HG03095 (cell line): ENCODE data around the gene XYLT1.

Source experiments
- ATAC-seq: cut with Tn5 transposase; IDR thresholded peaks from one replicate; pipeline ENCODE4 v1.9.1; 2021; ENCODE audit warnings: moderate library complexity; ENCODE audit not compliant: unreplicated experiment

The XYLT1 gene

DNA sequence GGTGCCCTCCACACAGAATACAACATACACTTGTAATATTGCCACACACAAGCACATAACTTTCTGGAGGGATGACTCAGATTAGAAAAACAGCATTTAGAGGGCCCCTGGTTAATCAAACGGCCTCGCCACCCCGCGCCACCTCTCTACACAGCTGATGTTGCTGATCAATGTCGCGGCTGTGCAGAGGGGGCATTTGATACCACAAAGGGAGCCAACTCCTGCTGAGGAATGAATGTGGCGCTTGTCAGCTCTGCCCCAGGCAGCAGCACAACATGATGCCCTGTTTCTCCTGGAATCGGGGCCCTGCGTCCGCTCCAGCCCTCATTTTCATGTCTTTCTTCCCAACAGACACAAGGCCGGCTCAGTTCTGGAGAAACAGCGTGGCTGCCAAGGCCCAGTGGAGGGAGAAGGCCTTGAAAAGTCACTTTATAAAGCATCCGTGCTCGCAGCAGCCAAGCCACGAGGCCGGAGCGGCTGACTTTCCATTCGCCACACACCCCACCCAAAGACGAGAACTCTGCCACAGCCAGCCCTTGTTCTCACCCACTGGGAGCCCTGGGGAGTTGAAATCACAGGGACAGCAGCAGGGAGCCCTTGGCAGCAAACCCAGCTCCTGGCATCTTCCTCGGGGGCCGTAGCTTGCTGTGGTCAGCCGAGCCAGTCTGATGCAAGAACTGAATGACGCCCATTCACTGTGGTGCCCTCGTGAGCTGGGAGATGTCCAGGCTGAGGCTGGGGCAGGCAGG is 65.6 kb downstream of the XYLT1 start:
- no peak for ATAC-seq

DNA sequence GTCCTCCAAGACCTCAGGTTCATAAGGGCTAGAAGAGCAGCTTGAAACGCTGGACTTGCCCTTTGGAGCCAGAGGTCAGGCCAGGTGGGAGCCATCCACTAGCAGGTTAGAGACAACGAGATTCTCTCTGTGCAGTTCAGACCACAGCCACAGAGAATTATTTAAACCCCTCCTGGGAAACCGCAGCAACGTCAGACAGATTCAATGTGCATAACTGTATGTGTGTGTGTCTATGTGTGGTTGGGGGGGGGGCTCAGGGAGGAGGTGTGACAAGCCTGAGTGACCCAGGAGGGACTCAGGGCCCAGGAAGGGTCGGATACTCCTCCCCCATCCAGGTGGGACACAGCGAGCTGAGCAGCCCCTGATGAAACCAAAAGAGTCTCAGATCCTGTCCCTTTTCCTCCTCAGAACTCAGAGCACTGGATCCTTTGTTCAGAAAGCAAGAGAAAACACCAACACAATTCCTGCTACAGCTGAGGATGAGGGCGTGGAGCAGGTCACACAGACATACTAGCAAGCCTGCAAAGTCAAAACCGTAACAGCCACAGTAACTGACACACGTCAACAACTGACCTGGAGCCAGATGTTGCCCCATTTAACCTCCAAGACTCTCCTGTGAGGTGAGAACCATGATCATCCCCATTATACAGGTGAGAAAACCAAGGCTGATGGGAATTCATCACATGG is 66.8 kb downstream of the XYLT1 start:
- ATAC-seq = no peak

DNA sequence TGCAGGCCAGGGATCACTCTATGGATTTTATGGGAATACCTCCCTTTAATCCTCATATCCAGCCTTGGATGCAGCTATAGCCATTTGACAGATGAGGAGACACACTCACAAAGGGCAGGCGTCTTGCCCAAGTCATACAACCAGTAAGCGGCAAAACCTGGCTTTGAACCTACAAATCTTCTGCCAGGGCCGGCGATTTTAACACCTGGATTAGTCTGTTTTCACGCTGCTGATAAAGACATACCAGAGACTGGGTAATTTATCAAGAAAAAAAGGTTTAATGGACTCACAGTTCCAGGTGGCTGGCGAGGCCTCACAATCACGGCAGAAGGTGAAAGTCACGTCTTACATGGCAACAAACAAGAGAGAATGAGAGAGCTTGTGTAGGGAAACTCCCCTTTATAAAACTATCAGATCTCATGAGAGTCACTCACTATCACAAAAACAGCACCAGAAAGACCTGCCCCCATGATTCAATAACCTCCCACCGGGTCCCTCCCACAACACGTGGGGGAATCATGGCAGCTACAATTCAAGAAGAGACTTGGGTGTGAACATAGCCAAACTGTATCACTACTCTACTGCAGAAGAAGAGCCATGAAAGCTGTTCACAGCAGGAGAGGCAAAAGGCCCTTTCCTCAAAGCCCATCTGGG is 67.5 kb downstream of the XYLT1 start:
- ATAC-seq = no peak

DNA sequence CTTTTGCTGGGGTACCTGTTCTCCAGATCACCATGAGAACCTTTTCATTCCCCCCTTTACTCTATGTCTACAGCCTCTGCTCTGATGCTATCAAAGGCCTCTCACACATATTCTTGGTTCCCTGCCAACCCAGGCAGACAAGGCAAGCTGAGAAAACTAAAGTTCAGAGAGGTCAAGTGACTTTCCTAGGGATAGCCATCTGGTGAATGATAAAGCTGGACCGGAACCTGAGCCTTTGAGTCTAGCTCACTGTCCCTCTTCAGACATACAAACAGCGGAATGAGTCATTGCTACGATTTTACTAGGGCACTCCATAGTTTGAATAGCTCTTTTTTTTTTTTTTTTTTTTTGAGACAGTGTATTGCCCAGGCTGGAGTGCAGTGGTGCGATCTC is 73.3 kb downstream of the XYLT1 start:
- ATAC-seq = no peak

DNA sequence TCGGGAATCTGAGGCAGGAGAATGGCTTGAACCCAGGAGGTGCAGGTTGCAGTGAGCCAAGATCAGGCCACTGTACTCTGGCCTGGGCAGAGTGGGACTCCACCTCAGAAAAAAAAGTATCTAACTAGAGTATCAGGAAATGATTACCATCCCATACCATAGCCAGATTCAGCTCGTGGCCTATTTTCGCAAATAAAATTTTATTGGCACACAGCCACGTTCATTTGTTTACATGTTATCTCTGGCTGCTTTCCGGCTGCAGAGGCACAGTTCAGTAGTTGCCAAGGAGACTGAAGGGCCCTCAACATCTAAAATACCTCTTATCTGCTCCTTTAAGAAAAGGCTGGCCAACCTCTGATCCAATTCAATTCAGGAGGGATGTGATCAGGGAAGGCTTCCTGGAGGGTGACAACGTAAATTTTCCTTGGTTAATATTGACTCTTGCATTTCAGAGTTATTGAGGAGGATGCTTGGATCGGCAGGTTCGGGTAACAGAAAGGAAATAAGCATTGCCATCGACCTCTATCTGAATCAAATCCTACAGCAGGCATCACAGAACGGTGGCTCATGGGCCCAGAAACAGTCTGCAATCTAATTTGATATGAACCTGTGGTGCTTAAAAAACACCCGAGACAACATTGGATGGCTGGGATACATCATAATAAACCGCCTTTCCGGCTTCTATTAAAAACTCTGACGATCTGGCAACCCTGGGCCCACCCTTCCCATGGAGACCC is 73.8 kb downstream of the XYLT1 start:
- ATAC-seq = no peak

DNA sequence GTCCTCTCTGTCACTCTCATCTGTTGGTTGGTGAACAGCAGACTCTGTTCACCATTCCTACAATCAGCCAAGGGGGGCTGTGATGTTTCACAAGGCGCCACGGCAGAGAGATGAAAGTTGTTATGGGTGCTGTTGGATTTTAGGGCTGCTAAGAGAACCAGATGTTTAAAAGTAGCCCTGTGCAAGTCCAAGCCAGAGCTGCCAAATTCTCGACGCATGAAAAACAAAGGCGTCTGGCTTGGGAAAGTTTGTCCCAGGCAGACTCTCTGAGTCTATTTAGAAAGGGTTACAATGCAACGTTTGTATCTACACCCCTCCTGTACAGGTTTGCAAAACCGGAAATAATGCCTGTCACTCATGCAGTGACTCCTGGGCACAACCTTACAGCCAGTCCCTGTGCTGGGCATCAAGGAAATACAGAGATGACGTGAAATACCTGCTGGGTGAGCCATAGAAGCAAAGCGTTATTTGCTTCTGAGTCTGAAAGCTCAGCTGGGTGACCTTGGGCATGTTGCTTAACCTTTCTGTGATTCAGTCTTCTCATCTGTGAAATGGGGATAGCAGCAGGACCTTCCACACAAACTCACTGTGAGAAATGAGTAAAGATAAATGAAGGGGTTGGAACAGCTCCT is 74.8 kb downstream of the XYLT1 start:
- no peak for ATAC-seq

DNA sequence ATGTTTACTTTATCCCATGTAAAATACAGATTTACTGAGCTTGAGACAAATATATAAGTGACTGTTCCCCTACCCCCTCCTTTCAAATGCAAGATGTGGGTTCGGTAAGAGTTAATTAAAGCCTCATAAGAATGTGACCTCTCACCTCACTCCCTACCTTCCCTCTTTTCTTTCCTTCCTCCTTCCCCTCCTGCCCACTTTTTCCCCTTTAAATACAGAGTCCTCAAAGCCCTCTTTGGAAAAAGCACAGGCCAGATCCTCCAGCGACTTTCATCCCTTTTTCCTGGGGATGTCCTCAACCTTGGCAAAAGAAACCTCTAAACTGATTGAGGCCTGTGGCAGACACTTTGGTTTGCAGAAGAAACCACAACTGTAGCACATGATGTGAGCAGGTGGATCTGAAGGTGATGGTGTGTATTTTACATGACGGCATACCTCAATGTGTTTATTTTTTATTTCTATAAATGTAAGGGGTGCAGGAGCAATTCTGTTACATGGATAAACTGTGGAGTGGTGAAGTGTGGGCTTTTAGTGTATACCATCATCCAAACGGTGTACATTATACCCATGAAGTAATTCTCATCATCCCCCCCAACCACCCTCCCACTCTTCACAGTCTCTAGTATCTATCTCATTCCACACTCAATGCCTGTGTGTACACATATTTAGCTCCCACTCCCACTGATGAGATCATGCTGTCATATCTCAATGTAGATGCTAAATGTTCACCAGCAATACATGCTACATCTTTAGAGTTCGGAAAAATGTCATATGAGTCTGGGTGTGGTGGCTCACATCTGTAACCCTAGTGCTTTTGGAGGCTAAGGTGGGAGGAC is 77.7 kb downstream of the XYLT1 start:
- no peak for ATAC-seq

DNA sequence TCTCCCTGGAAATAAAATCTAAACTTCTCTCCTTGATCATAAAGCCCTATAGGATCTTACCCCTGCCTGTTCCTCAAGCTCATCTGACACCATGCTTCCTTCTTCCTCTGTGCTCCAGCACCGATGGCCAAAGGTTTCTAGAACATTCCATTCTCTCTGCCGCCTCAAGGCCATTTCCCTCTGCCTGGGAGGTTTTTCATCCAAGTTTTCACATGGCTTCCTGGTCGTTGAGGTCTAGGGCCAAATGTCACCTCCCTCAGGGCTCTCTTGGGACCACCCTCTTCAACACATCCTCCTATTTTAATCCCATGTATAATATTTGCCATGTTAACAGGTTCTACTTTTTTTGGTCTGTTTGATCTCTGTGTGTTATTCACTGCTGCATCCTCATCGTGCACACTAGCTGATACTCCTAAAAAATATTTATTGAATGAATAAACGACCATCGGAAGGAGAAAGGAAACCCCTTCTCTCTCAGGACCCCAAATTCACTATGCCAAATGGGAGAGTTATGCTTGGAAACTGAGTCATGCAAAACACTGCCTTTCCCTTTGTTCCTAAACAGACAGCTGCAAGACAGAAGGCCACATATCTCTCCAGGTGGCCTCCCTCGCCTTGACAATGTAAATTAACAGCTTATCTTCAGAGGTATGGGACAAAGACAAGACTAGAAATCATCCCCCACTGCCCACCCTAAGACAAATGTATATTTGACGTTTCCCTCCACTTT is 78.5 kb downstream of the XYLT1 start:
- ATAC-seq = no peak

DNA sequence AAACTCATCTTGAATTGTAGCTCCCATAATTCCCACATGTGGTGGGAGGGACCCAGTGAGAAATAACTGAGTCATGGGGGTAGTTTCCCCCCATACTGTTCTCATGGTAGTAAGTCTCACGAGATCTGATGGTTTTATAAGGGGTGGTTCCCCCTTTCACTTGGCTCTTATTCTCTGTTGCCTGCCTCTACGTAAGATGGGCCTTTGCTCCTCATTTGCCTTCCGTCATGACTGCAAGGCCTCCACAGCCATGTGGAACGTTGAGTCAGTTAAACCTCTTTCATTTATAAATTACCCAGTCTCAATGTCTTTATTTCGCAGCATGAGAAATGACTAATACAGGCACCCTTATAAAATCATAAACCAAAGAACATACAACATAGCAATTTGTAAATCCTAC is 79.0 kb downstream of the XYLT1 start:
- no peak for ATAC-seq

DNA sequence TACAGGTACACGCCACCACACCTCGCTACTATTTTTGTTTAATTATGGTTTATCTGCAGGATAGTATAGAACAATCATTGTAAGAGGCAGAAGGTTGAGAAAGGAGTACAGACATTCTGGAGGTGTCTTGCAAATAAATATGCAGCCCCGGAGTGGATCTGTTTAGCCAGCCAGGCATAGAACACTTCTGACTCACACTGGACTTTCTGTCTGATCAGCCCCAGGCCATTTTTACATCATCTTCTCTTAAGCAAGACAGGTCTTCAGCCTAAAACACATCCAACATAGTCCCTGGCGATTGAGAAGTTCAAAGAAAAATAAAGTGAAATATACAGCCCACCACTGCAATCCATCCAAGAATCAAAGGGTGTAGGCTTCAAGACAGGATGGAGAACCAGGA is 81.4 kb downstream of the XYLT1 start:
- ATAC-seq = no peak

DNA sequence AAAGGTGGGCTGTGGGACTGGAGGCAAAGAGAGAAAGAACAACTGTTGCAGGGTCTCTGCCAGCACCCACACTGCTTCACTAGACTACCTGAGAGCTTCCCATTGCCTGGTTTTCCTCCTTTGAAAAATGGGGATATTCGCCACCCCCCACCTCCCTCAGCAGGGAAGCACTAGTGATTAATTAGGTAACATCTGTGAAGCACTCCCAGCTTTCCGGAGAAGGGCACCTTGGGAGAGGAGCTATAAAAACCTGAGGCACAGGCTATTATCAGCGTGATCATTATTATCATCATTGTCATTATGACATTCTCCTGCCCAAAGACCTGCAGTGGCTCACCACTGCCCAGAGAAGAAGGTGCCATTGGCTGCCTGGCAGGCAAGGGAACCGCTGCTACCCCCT is 83.5 kb downstream of the XYLT1 start:
- no peak for ATAC-seq

DNA sequence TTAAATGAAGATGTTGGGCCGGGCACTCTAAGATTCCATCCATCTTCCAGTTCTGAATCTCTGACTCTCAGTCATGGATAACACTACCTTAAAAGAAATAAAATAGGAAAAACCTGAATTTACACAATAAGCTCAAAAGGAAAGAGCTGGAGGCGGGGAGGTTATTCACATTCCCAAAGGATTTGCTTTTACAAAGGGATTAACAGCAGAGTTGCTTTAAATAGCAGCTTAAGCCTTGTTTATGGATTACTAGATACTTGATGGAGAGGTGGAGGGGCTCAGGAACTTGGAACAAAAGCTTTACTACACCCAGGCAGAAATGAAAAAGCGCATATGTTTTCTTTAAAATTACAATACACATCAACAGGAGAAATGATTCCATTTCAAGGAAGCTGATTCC is 84.5 kb downstream of the XYLT1 start:
- ATAC-seq = no peak

DNA sequence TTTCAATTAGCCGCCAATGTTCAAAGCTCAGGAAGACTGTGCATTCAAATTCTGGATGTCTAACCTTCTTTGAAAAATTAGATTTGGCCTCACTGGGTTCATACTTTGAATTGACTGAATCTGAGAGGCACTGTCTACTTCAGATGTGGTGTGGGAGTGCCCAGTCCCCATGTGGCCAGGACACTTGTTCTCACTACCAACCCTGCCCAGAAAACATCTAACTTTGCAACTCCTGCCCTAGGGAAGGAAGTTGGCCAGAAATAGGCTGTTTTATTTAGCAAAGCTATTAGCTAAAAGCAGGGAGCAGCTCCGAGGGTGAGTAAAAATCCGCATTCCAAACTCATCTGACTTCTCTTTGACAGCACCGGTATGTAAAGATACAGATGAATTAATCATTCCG is 86.3 kb downstream of the XYLT1 start:
- ATAC-seq = no peak

DNA sequence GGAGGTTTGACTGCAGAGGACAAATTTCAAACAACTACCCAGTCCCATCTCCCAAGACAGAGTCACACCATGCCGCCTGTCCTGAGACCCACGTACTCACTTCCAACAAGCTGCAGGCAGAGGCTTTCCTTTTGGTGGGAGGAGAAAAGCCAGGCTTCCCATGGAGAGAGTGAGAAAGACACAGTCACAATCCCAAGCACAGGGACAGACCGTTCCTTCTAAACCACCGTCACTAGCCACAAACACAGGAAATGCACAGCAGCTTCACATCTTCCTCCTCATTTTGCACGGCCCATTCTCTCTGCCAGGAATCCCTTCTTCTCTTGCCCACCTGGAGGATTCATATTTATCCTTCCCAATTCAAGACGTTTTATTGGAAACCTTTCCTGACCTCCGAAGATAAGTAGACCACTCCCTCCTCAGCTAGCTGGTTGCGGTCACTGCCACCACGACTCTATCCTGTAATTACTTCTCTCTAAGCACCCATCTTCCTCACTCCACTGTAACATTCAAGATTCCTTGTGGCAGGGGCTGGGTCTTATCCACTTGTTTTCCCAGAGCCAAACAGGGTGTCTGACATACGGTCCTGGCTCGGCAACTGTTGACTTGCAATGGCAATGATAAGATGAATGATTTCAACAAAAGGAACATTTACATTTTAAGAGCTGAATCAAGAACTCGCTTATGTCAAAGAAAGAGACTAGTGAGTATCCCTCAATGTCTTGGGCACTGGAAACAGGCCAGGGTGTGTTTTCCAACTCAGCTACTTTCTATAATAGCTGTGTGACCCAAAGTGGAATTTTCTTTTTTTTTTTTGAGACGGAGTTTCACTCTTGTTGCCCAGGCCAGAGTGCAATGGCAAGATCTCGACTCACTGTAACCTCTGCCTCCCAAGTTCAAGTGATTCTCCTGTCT is 87.6 kb downstream of the XYLT1 start:
- ATAC-seq = no peak

DNA sequence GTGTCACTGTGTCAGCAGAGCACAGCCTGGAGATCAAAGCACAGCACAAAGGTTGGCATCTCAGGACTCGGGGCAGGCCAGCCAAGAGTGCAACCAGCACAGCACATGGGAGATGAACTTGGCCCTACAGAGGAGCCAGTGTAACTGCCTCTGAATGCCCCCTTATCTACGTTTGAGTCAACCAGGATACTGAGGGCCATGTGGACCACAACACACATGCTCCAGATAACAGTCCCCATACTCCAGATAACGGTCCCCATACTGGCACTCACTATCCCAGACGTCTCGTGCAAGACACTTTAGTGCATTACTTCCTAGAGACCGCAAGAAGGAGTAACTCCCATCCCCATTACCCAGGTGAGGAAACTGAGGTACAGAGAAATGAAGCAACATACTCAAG is 88.2 kb downstream of the XYLT1 start:
- ATAC-seq = no peak

DNA sequence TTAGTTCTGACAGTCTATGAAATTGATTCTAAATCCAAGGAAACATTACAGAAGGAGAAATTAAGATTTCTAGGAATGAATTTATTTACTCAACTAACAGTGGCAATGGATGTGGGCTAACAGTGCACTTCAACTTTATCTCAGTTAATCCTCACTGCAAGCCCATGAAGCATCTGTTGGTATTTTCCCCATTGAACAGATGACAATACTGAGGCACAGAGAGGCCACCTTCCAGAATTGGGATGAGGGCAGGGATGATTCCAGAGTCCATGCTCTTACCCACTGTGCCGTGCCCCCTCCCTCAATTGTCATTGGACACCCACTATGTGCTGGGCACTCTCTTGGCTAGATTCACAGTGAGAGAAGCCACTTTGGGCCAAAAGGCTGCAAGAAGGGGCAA is 89.0 kb downstream of the XYLT1 start:
- no peak for ATAC-seq

DNA sequence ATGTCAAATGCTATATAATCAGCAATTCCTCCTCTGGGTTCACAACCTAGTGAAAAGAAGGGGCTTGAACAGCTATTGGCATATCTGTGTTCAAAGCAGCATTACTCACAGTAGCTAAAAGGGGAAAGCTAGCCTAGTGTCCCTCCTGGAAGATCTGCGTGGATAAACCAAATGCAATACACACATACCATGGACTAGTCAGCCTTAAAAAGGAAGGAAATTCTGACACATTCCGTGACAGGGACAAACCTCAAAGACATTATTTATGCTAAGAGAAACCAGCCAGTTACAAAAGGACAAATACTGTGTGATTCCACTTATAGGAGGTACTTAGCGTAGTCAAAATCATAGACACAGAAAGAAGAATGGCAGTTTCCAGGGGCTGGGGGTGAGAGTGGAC is 90.1 kb downstream of the XYLT1 start:
- ATAC-seq = no peak

DNA sequence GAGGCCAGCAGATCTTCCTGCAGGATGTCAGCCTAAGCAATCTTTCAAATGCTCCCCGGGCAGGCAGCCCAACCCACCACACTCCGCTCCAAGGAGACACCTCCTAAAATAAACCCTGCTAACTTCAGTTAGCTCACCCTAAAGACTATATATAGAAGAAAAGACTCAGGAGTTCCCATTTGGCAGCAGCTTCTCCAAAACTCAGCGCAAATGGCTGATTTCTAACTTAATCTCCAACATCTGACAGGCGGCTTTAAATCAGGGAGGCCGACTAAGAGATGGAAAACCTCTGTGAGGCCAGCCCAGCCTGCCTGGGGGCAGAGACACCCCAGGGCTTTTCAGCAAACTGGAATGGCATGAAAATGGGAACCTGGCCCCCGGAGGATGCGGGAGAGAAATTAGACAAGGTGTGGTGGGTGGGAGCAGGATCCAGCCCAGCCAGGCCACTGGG is 91.6 kb downstream of the XYLT1 start:
- no peak for ATAC-seq
